ENCODE measurements around the gene PAGR1. TPM values are rescaled to one million over a fixed set of nuclear protein-coding genes. Genes with fewer than 3 reads are reported as not detected.

PAGR1 gene
- total and polyA plus RNA-seq, 2 of the 13 experiments (the other 11 are each of a cell fraction or from before 2014, with no cell fraction given) = 9.8 to 66.4 TPM

DNA sequence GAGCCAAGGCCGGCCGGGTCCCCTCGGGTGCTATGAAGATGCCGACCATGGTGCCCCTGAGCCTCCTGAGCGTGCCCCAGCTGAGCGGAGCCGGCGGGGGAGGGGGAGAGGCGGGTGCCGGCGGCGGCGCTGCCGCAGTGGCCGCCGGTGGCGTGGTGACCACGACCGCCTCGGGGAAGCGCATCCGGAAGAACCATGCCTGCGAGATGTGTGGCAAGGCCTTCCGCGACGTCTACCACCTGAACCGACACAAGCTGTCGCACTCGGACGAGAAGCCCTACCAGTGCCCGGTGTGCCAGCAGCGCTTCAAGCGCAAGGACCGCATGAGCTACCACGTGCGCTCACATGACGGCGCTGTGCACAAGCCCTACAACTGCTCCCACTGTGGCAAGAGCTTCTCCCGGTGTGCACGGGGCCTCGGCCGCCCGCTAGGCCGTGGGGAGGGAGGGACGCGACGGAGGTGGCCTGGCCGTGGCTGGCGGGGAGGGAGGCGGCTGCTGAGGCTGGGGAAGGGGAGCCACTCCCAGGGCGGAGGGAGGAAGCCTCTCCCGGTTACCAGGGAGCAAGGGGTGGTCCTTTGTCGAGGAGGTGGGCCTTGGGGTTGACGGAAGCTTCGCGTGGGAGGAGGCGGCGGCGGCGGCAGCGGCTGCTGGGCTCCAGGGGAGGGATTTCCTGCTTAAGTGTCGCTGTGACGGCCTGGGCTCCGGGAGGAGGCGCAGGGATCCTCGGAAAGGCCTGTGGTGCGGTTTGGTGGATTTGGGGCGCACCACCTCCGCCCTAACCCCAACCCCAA, 8.3 kb upstream of the PAGR1 start (continued):
- TF ChIP-seq, protein P1, sequence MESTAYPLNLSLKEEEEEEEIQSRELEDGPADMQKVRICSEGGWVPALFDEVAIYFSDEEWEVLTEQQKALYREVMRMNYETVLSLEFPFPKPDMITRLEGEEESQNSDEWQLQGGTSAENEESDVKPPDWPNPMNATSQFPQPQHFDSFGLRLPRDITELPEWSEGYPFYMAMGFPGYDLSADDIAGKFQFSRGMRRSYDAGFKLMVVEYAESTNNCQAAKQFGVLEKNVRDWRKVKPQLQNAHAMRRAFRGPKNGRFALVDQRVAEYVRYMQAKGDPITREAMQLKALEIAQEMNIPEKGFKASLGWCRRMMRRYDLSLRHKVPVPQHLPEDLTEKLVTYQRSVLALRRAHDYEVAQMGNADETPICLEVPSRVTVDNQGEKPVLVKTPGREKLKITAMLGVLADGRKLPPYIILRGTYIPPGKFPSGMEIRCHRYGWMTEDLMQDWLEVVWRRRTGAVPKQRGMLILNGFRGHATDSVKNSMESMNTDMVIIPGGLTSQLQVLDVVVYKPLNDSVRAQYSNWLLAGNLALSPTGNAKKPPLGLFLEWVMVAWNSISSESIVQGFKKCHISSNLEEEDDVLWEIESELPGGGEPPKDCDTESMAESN (CRISPR knock-in tag; conservative IDR thresholded peaks at IDR 0.05) = peak; percentile 99
- no peak for TF ChIP-seq SCMH1 (CRISPR knock-in tag; IDR thresholded peaks at IDR 0.05; ENCODE audit: borderline replicate concordance)
- TF ChIP-seq ZNF318 (CRISPR knock-in tag; IDR thresholded peaks at IDR 0.05) = peak; percentile 99
- TF ChIP-seq ZNF230 (CRISPR knock-in tag; IDR thresholded peaks at IDR 0.05) = peak; percentile 99
- TF ChIP-seq, protein P2, sequence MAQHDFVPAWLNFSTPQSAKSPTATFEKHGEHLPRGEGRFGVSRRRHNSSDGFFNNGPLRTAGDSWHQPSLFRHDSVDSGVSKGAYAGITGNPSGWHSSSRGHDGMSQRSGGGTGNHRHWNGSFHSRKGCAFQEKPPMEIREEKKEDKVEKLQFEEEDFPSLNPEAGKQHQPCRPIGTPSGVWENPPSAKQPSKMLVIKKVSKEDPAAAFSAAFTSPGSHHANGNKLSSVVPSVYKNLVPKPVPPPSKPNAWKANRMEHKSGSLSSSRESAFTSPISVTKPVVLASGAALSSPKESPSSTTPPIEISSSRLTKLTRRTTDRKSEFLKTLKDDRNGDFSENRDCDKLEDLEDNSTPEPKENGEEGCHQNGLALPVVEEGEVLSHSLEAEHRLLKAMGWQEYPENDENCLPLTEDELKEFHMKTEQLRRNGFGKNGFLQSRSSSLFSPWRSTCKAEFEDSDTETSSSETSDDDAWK (CRISPR knock-in tag; IDR thresholded peaks at IDR 0.05) = no peak
- no peak for TF ChIP-seq FIP1L1 (IDR thresholded peaks at IDR 0.05; ENCODE audit: borderline replicate concordance, insufficient read depth, low read depth, low read length)
- peak; percentile 97 for TF ChIP-seq ZNF431 (CRISPR knock-in tag; IDR thresholded peaks at IDR 0.05; ENCODE audit: borderline replicate concordance, low read depth)
- TF ChIP-seq, protein P3, sequence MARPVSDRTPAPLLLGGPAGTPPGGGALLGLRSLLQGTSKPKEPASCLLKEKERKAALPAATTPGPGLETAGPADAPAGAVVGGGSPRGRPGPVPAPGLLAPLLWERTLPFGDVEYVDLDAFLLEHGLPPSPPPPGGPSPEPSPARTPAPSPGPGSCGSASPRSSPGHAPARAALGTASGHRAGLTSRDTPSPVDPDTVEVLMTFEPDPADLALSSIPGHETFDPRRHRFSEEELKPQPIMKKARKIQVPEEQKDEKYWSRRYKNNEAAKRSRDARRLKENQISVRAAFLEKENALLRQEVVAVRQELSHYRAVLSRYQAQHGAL (CRISPR knock-in tag; IDR thresholded peaks at IDR 0.05; ENCODE audit: not compliant biosample characterization) = peak; percentile 94
- peak in 1 of 2 experiments; percentile 22; a peak in 1 of 4 replicates for TF ChIP-seq POLR2A (IDR thresholded peaks at IDR 0.05; ENCODE audit: insufficient read depth in 1 of 2, low read depth in 2 of 2, low read length in 2 of 2)
- TF ChIP-seq RARA (CRISPR knock-in tag; IDR thresholded peaks at IDR 0.05) = peak; percentile 71; the same call in 1 of the 2 replicates
- peak; percentile 98 for TF ChIP-seq ZNF766 (CRISPR knock-in tag; IDR thresholded peaks at IDR 0.05; ENCODE audit: borderline replicate concordance)
- no peak; the same call in 1 of the 2 replicates for TF ChIP-seq SETDB1 (CRISPR knock-in tag; IDR thresholded peaks at IDR 0.05; ENCODE audit: borderline replicate concordance)
- TF ChIP-seq RNF219 (CRISPR knock-in tag; IDR thresholded peaks at IDR 0.05) = peak; percentile 97; the same call in 1 of the 2 replicates

All from HepG2 (cell line).